HG02678 (cell line): Measurements from ENCODE around the gene HEATR3.
"Not testable (repeated sequence)": the region's sequence is repeated elsewhere in the genome, so short reads cannot be mapped to it uniquely, and the experiment has no call there.

Source experiments
- ATAC-seq: cut with Tn5 transposase; IDR thresholded peaks from one replicate; pipeline ENCODE4 v1.9.1; 2021; ENCODE audit warnings: mild to moderate bottlenecking, moderate library complexity; ENCODE audit not compliant: unreplicated experiment

The HEATR3 gene

DNA sequence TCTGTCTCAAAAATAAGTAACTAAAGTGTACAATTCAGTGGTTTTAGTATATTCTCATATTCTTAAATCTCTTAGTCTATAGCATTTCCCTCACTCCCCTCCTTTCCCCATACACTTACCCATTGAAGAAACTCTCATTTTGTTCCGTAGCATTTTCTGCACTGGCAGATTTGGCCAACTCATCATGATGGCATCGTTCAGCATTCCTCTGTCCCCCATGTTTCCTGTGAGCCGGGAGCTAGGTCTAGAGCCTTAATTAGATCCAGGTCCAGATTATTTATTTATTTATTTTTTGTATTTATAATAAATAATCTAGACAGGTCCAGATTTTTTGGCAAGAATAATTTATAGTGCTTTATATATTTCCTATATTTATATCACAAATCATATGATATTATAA lies 31.0 kb downstream of the HEATR3 start:
- no peak for ATAC-seq

DNA sequence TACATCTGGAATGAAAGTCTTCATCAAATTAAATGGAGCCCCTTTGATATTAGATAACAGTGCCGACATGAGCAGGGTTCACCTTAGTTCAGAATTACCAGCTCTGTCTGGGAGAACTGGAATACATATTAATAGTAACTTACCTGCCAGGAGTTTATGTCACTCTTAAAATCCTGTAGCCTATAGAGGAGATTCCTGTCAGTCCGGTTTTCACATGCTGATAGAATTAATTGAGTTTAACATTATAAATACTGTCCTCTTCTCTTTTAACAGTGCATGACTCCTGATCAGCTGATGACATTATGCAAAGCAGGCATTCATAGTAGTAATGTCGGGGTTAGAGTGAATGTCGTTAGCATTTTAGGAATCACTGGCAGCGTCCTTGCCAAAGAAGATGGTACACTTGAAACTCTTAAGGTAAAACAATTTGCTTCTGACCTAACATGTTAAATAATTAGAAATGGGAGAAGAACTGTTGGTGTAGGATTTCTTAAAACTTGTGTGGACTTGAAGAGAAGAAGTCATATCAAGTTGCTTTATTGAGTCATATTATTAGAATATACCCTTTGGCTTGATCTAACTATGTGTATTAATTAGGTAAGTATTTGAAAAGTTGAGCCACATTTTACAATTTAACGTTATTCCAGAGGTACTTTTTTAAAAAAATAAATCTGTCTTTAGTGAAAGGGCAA lies 34.3 kb downstream of the HEATR3 start:
- no peak for ATAC-seq

DNA sequence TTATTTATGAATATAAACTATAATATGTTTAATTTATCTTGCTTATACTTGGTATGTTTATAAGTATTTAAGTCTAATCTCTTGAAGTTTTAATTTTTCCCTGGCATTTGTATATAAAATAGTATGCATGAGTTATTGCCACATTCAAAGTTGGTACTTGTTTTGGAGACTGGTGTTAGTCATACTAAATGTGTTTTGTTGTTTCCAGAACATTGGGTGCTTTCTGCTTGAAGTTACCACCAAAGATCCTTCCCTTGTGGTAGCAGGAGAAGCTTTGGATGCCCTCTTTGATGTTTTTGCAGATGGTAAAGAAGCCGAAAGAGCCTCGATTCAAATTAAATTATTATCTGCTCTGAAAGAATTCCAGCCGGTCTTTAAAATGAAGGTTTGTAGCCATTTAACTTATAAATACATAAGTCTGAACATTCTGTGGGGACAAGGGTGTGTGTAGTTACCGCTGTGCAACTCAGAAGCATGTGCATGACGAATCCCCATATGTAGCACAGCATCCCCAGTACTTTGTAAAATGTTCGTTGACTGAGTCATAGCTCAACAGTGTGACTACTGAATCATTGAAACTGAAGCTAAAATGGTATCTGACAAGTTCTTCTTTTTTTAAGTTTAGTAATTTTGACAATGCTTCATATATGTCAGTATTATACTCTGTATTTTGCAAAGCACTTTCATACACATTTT lies 36.4 kb downstream of the HEATR3 start:
- no peak for ATAC-seq

DNA sequence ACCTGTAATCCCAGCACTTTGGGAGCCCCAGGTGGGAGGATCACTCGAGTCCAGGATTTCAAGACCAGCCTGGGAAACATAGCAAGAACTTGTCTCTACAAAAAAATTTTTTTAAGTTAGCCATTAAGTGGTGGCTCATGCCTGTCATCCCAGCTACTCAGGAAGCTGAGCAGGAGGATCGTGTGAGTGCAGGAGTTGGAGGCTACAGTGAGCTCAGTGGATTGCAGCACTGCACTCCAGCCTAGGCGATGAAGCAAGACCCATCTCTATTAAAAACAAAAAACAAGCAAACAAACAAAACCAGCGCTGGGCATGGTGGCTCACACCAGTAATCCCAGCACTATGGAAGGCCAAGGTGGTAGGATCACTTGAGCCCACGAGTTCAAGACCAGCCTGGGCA lies 38.0 kb downstream of the HEATR3 start:
- ATAC-seq = no peak

DNA sequence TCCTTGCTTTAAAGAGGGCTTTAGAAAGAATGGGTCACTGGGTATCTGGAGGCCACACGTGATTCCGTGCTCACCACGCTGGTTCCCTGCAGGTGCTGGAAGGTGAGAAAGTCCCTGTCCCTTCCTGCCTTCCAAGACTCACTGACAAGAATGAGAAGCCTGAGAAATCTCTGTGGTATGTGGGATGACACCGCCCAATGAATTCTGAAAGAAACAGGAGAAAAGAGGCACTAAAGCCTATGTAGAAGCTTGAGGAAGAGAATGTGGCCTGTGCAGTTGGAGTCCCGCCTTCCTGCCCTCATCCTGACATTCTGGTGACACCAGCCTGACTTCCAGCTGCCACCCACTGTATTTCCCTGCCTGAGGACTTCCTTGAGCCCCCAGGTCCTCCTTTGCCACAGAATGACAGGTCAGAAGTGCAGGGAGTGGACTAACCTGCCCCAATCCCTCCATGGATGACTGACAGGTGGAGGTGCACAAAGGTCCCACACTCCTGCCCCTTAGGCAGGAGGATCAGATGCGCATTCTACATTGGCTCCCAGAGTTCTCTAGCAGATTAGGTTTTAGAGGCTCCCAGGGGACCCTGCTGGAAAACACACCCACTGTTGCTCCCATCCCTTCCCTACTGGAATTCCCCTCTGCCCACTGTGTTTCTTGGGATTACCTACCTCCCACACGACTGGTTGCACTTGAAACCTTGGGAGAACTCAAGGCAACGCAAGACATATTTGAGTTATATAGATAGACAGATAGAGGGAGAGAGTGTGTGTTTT lies 48.8 kb downstream of the HEATR3 start:
- no peak for ATAC-seq

DNA sequence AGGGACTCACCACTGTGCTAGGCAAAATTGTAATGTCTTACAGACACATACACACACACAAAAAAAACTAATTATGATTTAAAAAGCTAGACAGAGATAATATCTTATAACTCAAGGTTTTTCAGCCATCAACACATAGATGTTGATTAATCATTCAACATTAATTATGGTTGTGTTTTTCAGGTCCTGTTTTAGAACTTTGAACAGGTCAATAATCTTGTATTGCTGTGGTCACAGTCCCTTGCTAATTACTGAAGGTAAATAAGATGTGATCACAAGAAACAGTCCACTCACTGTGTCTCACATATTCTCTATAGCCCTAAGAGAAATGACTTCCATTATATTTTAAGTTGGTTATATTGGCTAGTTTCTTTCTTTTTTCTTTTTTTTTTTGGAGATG lies 54.9 kb downstream of the HEATR3 start:
- ATAC-seq = no peak

DNA sequence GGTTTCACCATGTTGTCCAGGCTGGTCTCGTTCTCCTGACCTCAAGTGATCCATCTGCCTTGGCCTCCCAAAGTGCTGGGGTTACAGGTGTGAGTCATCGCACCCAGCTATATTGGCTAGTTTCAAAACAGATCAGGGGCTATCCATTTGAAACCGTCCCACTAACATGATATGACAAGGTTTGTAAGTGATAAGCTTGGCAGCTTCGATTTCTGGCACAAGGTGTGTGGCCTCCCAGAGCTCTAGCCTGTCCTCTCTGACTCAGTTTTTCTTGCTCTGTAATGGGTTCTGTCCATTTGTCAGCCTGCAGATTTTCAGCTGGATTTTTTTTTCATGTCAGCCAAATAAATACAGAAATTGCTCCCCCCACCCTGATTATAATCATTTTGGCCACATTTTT lies 55.5 kb downstream of the HEATR3 start:
- peak; percentile 60 for ATAC-seq

DNA sequence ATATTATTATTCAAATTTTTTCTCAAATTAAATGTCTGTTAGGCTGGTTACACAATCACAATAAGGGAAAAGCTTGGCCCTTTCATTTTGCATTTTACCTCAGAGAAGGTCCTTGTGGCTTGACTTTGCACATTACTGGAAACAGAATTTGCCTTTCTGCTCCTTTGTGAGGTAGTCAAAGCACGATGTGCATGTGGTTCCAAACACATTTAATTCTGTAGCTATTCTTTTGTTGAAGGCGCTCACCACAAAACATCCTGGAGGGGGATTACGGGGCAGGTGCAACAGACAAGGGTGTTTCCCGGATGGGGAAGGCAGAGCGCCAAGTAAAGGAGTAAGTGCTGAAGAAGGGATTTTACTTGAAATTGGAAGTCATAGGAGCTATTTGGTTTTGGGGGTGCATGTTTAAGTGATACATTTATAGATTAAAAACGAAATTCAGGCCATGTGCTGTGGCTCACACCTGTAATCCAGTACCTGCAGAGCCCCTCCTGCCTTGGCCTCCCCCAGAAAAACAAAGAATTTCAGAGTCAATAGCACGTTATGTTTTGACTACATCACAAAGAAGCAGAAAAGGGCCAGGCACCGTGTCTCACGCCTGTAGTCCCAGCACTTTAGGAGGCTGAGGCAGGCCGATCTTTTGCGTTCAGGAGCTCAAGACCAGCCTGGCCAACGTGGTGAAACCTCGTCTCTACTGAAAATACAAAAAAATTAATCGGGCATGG lies 56.1 kb downstream of the HEATR3 start:
- ATAC-seq = peak; percentile 70

DNA sequence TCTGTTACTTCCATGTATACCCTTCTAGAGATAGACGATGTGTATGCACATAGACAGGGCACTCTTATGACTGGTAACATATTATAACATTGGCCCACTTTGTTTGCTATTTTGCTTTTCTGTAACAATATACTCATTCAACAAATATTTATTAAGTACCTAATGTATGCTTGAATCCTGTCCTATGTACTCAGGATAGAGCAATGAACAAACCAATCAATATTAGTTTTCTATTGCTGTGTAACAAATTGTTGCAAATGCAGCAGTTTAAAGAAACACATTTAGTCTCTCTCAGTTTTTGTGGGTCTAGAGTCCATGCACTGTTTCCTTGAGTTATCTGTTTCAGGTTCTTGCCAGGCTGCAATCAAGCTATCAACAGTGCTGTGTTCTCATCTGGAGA lies 57.6 kb downstream of the HEATR3 start:
- no peak for ATAC-seq

DNA sequence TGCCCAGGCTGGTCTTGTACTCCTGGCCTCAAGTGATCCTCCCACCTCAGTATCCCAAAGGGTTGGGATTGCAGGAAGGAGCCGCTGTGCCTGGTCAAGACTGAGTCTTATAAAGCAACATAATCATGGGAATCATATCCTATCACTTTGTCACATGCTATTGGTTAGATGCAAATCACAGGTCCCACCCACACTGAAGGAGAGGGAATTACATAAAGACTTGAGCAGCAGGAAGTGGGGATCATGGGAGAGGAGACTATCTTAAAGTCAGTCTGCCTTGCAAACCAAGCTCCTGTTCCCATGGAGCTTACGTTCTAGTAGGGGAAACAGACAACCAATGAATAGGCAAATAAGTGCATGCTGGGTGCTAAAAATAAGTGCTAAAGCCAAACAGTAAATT lies 59.0 kb downstream of the HEATR3 start:
- no peak for ATAC-seq

DNA sequence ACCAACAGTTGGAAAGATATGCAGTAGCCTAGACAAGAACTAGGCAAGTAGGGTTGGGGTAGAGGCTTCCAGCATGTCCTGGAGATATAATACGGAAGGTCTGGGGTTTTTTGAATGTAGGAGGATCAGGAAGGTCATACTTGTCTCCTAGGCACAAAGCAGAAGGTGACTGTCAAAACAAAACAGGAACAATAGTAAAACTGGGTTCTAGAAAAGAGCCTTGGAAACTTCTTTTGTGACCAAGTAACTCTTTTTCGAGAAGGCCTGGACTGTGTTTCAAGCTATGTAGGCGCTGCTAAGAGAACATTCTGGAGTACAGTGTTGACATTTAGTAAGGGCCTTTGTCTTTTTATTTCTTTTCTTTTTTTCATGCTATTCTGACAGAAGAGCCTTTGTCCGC lies 60.4 kb downstream of the HEATR3 start:
- ATAC-seq = no peak

DNA sequence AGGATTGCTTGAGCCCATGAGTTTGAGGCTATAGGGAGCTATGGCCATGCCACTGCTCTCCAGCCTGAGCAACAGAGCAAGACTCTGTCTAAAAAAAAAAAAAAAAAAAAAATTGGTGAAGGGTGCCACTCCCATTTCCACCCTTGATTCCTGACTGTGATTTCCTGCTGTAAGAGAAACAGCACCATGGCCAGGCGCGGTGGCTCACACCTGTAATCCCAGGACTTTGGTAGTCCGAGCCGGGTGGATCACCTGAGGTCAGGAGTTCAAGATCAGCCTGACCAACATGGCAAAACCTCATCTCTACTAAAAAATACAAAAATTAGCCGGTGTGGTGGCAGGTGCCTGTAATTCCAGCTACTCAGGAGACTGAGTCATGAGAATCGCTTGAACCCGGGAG lies 66.8 kb downstream of the HEATR3 start:
- ATAC-seq = not testable (repeated sequence)

DNA sequence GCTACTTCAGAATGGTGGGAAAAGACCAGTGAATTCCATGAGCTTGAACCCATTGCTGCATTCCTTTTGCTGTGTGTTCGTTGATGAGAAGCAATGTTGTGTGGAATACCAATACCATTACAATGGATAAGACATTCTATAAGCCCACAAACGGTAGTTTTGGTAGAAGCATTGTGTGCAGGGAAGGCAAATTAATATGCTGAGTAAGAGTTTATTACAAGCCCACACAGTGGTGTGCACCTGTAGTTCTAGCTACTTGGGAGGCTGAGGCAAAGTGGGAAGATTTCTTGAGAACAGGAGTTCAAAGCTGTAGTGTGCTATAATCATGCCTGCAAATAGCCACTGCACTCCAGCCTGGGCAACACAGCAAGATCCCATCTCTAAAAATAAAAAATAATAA lies 67.4 kb downstream of the HEATR3 start:
- ATAC-seq = no peak

DNA sequence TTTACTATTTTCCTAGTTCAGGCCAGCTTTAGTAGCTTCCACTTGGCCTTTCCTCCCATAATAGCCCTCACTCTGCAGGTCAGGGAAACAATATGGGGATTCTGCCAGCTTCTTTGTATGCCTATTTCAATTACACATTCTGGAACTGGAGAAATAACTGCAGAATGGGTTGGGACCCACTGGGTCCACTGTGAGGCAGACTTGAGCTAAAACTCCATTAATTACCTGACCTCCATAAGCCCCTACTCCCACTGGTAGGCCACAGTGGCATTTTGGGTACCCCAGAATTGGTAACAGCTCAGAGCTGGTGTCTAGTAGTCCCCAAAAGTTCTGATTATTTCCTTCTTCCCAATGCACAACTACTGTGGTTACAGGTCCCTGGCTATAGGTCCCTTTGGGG lies 70.6 kb downstream of the HEATR3 start:
- no peak for ATAC-seq

DNA sequence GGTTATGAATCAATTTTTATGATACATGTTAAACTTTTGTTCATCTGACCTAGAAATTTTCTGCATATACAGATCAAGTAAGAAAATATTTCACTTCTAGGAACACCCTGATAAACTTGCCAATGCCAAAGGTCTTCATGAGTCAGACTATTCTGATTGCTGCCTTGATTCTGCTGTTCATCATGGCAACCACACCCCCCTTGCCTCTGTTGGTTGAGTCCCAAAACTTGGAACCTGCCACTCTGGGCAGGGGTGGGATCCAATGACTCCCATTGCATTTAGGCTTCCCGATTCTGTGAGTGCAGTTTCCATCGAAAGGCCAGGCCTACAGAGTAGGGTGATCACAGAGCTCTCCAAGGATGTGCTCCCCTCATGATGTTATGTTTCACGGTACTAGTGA lies 71.5 kb downstream of the HEATR3 start:
- ATAC-seq = no peak

DNA sequence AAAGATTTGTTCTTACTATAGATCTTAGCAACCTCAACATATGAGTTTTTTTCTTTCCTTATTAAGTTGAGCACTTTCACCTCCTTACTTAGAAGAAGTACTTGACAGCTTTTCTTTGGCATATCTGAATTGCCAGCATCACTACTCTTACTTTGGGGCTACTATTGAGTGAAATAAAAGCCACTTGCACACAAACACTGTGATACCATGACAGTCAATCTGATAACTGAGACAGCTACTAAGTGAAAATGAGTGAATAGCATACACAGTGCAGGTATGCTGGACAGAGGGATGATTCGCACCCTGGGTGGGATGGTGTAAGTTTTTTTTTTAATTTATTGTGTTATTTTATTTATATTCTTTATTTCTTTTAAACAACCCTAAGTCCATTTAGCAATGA lies 73.8 kb downstream of the HEATR3 start:
- ATAC-seq = no peak

DNA sequence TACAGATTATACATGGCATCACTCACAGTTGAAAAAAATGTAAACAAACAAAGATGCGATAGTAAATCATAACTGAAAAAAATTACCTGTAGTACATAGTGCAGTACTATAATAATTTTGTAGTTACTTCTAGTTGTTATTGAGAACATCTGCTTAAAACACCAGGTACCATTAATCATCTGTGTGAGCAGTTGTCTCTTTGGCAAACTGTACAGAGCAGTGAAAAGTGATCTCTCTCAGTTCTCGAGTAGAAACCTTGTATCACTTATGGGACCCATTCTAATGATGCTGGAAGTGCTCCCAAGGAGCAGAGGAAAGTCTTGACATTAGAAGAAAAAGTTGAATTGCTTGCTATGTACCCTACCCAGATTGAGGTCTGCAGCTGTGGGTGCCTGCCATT lies 78.4 kb downstream of the HEATR3 start:
- no peak for ATAC-seq

DNA sequence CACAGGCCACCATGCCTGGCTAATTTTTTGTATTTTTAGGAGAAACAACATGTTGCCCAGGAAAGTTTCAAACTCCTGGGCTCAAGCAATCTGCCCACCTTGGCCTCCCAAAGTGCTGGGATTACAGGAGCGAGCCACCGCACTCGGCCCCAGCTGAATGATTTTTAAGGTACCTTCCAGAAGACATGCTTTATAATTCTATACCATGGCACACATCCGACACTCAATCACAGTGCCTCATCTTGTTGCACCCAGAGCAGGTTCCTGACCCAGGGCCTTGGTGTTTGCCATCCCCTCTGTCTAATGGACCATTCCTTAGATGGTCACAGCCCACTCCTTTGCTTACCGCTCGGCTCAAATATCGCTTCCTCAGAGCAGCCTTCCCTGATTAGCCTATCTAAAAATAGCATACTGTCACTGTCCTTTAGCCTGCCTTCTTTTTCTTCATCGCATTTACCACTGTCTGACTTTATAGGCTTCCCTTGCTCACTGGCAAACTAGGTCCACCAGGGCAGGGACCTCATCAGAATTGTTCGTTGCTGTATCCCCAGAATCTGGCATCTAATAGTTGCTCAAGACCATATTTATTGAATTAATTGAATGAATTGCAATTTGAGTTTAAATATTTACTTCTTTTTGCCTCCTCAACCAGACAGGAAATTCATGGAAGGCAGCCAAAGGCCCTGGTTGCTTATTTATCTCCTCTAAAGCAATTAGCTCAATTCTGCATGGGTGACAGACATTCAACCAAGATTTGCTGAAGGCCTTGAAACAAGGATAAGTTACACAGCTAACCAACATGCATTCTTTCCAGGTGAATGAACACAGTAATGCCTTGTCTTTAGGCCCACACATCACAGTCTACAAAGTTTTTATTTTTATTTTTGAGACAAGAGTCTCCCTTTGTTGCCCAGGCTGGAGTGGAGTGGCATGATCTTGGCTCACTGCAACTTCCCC lies 81.0 kb downstream of the HEATR3 start:
- ATAC-seq = no peak

DNA sequence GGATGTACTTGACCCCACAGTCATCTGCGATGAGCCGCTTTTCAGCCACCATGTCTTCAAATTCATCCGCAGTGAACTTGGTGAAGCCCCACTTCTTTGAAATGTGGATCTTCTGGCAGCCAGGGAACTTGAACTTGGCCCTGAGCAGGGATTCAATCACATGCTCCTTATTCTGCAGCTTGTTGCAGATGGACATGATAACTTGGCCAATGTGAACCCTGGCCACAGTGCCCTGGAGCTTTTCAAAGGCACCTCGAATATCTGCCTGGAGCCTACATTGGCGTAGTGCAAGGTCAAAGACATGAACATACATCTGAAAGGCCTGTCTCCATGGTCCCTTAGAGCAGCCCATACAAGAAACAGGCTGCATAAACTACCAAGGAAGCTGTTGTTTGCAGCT lies 85.6 kb downstream of the HEATR3 start:
- no peak for ATAC-seq

DNA sequence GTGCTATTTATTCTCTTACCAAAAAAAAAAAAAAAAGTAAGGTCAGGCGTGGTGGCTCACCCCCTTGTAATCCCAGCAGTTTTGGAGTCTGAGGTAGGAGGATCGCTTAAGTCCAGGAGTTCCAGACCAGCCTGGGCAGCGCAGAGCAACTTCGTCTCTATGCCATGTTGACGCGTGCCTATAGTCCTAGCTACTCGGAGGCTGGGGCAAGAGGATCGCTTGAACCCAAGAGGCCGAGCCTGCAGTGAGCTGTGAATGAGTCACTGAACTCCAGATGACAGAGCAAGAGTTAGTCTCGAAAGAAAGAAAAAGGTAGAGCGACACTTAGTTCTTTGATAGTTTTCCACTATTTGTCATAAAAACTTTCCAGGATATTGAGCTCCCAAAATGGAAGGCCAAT lies 86.0 kb downstream of the HEATR3 start:
- no peak for ATAC-seq
